ENCODE results near the gene RRP1.

RRP1 gene

DNA sequence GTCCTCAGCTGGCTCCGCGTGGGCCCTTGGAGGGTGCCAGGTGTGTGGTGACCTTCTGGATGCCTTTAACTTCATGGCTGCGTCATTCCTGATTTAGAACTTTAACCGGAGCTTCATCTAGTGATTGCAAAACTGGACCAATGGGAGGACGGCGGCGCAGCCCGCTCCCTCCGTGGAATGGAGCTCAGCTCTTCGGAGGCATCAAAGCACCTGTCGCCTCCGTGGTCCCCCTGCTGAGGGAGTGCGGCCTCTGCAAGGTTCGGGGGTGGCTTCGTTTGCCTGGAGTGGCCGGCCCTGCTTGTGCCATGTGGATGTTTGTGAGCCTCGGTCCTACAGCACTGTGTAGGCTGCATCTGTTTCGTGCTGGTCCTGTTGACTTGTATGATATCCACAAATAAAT, 27.5 kb upstream of the RRP1 start:
- no peak overlapping the region for H3K4me3 ChIP-seq (ENCODE audit: low read depth in 1 of 2, low read length in 2 of 2)
- no peak overlapping the region for H3K27ac ChIP-seq (ENCODE audit: low read length)
- no peaks in the 10 kb centered on the region for H3K9me3 ChIP-seq (ENCODE audit: control insufficient read depth in 1 of 2, low read length in 2 of 2)
- H3K4me1 ChIP-seq (ENCODE audit: control insufficient read depth in 1 of 2, insufficient read depth in 2 of 2, low read length in 2 of 2): peaks cover 0 to 5% of the 10 kb centered on the region in 2 donors
- peaks cover 5 to 22% of the 10 kb centered on the region in 2 donors for H3K36me3 ChIP-seq (ENCODE audit: control insufficient read depth in 1 of 2, insufficient read depth in 2 of 2, low read length in 2 of 2)
- no peaks in the 10 kb centered on the region for H3K27me3 ChIP-seq (ENCODE audit: low read depth, low read length)

DNA sequence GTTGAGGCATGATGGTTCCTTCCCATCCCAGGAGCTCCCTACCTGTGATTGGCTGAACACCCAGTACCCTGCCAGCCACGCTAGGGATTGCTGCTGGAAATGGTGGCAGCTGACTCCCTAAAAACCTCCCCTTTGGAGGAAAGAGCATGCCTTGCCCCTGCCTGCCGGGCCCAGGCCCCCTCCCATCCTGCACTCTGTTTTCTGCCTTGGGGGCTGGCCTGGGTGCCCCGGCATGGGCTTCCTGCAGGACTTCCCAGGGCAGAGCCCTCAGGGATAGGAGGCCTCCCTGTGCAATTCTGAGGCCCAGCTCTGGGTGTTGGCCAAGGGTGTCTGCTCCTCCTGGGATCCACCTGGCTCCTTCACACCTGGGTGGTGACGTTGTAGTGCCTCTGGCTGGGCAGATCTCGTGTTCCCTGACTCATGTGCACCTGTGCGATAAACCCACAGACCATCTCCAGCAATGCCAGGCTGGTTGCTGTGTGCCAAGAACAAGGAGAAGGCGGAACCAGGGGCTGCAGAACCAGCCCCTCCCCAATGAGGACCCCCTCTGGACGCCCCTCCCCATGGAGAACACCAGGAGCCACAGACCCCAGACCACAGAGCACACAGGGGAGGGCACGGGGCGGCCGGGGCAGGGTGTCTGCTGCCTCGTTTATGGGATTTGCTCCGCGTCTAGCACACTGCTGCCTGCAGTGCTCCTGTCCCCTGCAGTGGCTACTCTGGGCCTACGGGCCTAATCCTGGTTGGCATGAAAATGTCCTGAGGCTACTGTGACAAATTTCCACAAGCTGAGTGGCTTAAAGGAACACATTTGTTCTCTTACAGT, 26.9 kb upstream of the RRP1 start:
- Histone ChIP-seq H3K9me3 (ENCODE audit: control insufficient read depth in 1 of 2, low read length in 2 of 2) (no peaks in the 10 kb centered on the region), H3K4me3 (ENCODE audit: low read depth in 1 of 2, low read length in 2 of 2) (no peak overlapping the region), H3K27me3 (ENCODE audit: low read depth, low read length) (no peaks in the 10 kb centered on the region), H3K36me3 (ENCODE audit: control insufficient read depth in 1 of 2, insufficient read depth in 2 of 2, low read length in 2 of 2) (peaks cover 5 to 18% of the 10 kb centered on the region in 2 donors), H3K27ac (ENCODE audit: low read length) (no peak overlapping the region), H3K4me1 (ENCODE audit: control insufficient read depth in 1 of 2, insufficient read depth in 2 of 2, low read length in 2 of 2) (peaks cover 0 to 11% of the 10 kb centered on the region in 2 donors)

DNA sequence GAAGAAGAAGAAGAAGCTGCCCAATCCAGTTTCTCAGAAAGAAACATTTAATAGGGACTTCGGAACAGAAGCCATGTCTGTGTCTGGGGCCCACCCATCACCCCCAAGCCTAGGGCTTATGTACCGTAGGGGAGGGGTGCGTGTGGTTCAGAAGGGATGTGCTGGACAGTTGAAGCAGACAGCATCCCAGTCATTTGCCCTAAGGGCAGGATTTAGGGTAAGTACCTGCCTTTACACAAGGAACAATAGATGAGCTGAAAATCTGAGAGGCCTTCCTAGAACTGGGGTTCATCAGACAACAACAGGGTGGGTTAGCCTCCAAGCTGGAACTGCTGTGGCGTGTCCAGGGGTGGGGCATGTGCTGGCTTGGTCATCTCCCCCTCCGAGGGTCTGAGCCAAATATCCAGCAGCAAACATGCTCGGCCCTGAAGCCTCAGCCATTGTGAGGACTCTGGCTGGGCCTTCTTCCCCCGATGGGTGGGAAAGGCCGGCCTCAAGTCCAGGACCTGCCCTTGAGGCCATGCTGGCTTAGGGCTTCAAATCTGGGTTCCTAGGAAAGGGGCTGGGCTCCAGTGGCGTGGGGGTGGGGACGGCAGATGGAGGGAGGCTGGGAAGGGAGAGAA, 25.4 kb upstream of the RRP1 start:
- Histone ChIP-seq H3K27ac (ENCODE audit: low read length) (no peak overlapping the region), H3K27me3 (ENCODE audit: low read depth, low read length) (no peaks in the 10 kb centered on the region), H3K9me3 (ENCODE audit: control insufficient read depth in 1 of 2, low read length in 2 of 2) (no peaks in the 10 kb centered on the region)

DNA sequence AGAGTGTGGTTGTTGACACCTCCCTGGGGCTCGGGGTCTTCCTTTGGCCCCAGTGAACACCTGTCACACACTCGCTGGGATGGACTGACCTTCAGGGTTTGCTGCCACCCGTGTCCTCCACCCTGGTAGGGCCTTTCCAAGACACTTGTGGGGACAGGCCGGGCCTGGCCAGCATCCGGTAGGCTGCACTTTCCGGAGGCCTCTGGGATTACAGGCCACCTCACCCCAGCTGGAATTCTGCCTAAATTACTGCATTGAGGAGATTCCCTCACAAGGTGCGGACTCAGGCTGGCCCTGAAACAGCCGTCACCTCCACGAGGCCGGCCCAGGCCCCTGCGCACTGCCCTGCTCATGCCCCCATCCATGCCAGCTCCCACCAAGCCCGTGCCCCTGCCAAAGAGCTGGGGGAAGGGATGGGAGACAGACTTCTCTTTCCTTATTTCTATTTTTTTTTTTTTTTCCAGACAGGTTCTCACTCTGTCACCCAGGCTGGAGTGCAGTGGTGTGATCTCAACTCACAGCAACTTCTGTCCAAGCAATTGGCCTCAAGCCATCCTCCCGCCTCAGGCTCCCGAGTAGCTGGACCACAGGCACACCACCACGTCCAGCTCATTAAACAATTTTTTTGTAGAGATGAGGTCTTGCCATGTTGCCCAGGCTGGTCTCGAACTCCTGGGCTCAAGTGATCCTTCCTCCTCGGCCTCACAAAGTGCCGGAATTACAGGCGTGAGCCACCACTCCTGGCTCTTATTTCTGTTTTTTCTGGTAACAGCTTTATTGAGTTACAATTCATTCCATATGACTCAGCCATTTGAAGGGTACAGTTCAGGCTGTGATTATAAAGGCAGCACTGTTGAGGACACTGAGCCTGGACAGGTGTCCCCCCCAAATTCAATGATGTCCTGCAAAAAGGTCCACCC, 24.5 kb upstream of the RRP1 start:
- Histone ChIP-seq H3K36me3 (ENCODE audit: control insufficient read depth in 1 of 2, insufficient read depth in 2 of 2, low read length in 2 of 2) (peaks cover 0 to 18% of the 10 kb centered on the region in 2 donors), H3K27ac (ENCODE audit: low read length) (no peak overlapping the region)

More for the DNA sequence above, 25.4 kb upstream of the RRP1 start:
- H3K4me3 ChIP-seq (ENCODE audit: low read depth in 1 of 2, low read length in 2 of 2): no peak overlapping the region
- peaks cover 0 to 12% of the 10 kb centered on the region in 2 donors for H3K4me1 ChIP-seq (ENCODE audit: control insufficient read depth in 1 of 2, insufficient read depth in 2 of 2, low read length in 2 of 2)
- H3K36me3 ChIP-seq (ENCODE audit: control insufficient read depth in 1 of 2, insufficient read depth in 2 of 2, low read length in 2 of 2): peaks cover under 1 to 18% of the 10 kb centered on the region in 2 donors

DNA sequence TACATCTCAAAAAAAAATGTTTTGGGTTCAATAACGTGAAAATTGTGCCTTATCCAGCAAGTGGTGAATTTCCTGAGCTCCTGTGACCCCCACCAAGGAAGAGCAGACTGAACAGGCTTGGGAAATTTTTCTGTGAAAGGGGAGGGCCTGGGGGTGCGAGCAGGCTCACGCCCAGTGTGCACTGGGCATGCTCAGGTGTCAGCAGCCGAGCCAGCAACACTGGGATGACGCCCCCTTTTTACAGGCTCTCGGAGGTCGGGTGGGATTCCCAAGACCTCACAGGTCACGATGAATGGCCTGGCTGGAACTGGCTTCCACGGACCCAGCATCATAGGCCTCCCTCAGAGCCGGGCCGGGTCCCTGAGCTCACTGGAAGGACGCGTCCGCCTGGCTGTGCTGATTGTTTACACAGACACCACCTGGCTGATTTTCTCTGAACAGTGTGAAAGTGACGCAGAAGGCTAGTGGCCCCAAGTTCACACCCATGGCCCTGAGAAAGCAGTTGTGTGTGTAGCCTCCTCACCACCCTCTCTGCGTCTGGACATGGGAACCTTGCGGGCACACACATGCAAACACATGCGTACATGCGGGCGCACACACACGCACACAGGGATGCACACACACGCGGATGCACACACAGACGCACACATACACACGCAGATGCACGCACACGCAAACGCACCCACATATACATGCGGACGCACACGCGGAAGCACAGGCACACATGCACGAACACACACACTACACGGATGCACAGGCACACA, 22.5 kb upstream of the RRP1 start:
- H3K36me3 ChIP-seq (ENCODE audit: control insufficient read depth in 1 of 2, insufficient read depth in 2 of 2, low read length in 2 of 2): peaks cover 0 to 12% of the 10 kb centered on the region in 2 donors
- no peak overlapping the region for H3K27ac ChIP-seq (ENCODE audit: low read length)
- no peaks in the 10 kb centered on the region for H3K27me3 ChIP-seq (ENCODE audit: low read depth, low read length)
- H3K4me3 ChIP-seq (ENCODE audit: low read depth in 1 of 2, low read length in 2 of 2): no peak overlapping the region
- no peaks in the 10 kb centered on the region for H3K9me3 ChIP-seq (ENCODE audit: control insufficient read depth in 1 of 2, low read length in 2 of 2)
- H3K4me1 ChIP-seq (ENCODE audit: control insufficient read depth in 1 of 2, insufficient read depth in 2 of 2, low read length in 2 of 2): peaks cover 0 to 12% of the 10 kb centered on the region in 2 donors

More for the DNA sequence above, 24.5 kb upstream of the RRP1 start:
- H3K27me3 ChIP-seq (ENCODE audit: low read depth, low read length): no peaks in the 10 kb centered on the region
- H3K4me1 ChIP-seq (ENCODE audit: control insufficient read depth in 1 of 2, insufficient read depth in 2 of 2, low read length in 2 of 2): peaks cover 0 to 12% of the 10 kb centered on the region in 2 donors
- no peaks in the 10 kb centered on the region for H3K9me3 ChIP-seq (ENCODE audit: control insufficient read depth in 1 of 2, low read length in 2 of 2)
- H3K4me3 ChIP-seq (ENCODE audit: low read depth in 1 of 2, low read length in 2 of 2): no peak overlapping the region

DNA sequence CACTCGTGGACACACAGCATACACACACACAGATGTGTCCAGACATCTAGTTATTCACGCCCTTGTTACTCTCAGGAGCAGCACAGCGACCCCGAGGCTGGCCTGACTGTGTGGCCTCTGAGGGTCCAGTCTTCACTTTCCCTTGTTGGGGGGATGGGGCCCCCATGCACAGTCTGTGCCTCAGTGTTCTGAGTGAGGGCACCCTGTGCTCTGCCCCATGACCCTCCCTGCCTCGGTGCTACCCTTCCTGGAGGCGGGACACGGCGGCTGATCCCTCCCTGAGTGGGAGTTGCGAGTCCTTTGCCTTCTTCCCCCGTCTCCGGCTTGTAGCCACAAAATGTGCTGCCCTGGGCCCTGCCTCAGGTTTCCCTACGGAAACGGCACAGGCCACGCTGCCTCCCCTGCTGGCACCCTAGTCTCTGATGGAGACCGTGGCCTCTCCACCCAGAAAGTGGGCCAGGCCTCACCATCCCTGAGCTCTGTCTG, 21.8 kb upstream of the RRP1 start:
- Histone ChIP-seq H3K4me1 (ENCODE audit: control insufficient read depth in 1 of 2, insufficient read depth in 2 of 2, low read length in 2 of 2) (peaks cover 0 to 12% of the 10 kb centered on the region in 2 donors), H3K27ac (ENCODE audit: low read length) (peak overlapping the region; percentile 16), H3K4me3 (ENCODE audit: low read depth in 1 of 2, low read length in 2 of 2) (no peak overlapping the region), H3K36me3 (ENCODE audit: control insufficient read depth in 1 of 2, insufficient read depth in 2 of 2, low read length in 2 of 2) (peaks cover 0 to 8% of the 10 kb centered on the region in 2 donors), H3K27me3 (ENCODE audit: low read depth, low read length) (no peaks in the 10 kb centered on the region), H3K9me3 (ENCODE audit: control insufficient read depth in 1 of 2, low read length in 2 of 2) (no peaks in the 10 kb centered on the region)

DNA sequence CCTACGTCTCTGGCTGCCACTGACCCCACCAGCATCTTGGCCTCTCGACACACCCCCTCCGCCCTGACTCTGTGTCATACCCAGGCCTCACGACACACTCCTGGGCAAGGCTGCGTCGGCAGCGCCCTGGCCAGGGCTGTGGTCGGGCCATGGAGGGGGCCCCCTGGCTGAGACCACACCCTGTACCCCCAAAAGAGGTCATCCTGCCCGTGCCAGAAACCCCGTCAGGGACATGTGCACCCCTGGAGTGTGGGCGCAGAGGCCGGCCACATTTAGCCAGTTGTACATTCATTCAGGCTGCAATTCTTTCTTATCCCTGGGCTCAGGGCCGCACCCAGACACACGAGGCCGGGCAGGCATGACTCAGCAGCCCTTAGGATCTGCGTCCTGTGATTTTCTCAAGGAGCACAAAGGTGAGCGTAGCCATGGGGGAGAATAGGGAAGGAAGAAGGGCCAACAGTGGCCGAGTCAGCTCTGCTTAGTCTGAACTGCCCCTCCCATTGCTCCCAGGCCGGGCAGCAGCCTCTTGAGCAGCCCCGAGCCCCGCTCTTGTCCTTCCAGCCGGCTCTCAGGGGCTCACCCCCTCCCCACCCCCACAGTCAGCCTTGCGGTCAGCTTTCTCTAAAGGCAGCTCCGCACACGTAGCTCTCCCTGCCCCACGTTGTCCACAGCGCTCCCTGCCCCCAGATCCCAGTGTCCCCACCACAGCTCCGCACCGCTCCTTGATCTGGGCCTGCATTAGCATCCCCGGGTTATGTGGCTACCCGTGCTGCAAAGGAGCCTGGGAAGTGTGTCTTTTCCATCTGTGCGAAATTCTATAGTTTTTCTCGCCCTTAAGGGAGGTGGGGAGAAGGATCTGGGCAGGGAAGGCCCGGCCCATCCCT, 21.2 kb upstream of the RRP1 start:
- peak overlapping the region; percentile 16 for H3K27ac ChIP-seq (ENCODE audit: low read length)
- H3K27me3 ChIP-seq (ENCODE audit: low read depth, low read length): no peaks in the 10 kb centered on the region
- no peaks in the 10 kb centered on the region for H3K9me3 ChIP-seq (ENCODE audit: control insufficient read depth in 1 of 2, low read length in 2 of 2)
- peaks cover 0 to 12% of the 10 kb centered on the region in 2 donors for H3K4me1 ChIP-seq (ENCODE audit: control insufficient read depth in 1 of 2, insufficient read depth in 2 of 2, low read length in 2 of 2)
- no peak overlapping the region for H3K4me3 ChIP-seq (ENCODE audit: low read depth in 1 of 2, low read length in 2 of 2)
- H3K36me3 ChIP-seq (ENCODE audit: control insufficient read depth in 1 of 2, insufficient read depth in 2 of 2, low read length in 2 of 2): peaks cover under 1 to 9% of the 10 kb centered on the region in 2 donors

DNA sequence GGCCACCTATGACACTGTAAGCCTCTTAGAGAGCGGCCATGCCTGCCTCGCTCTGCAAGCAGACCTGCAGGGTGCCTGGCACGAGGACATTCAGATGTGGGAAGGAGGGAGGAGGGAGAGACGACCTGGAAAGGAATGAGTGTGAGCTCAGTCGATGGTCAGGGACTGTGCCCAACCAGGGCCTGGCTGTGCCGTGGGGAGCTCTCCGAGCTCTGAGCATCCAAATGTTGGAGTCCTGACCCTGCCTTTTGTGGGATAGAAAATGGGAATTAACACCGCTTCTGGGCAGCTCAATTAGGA, 20.6 kb upstream of the RRP1 start:
- Histone ChIP-seq H3K27ac (ENCODE audit: low read length) (no peak overlapping the region), H3K9me3 (ENCODE audit: control insufficient read depth in 1 of 2, low read length in 2 of 2) (no peaks in the 10 kb centered on the region), H3K4me3 (ENCODE audit: low read depth in 1 of 2, low read length in 2 of 2) (no peak overlapping the region), H3K36me3 (ENCODE audit: control insufficient read depth in 1 of 2, insufficient read depth in 2 of 2, low read length in 2 of 2) (peaks cover 7 to 15% of the 10 kb centered on the region in 2 donors), H3K27me3 (ENCODE audit: low read depth, low read length) (no peaks in the 10 kb centered on the region), H3K4me1 (ENCODE audit: control insufficient read depth in 1 of 2, insufficient read depth in 2 of 2, low read length in 2 of 2) (peaks cover 0 to 12% of the 10 kb centered on the region in 2 donors)

DNA sequence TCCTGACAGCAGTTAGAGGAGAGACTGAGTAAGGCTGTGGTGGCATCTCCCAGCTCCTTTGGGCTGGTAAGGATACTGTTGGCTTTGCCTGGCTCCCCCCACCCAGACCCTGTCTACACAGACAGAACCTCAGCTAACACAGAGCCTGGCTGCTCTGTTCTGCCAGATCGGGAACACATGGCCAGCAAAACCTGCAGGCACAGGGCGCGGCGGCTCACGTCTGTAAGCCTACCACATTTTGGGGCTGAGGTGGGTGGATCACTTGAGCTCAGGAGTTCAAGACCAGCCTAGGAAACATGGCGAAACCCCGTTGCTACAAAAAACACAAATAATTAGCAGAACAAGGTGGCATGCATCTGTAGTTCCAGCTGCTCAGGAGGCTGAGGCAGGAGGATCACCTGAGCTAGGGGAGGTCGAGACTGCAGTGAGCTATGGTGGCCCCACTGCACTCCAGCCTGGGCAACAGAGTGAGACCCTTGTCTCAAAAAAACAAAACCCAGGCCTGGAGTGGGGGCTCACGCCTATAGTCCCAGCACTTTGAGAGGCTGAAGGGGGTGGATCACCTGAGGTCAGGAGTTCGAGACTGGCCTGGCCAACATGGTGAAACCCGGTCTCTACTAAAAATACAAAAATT, 19.9 kb upstream of the RRP1 start:
- Histone ChIP-seq H3K27ac (ENCODE audit: low read length) (no peak overlapping the region), H3K4me1 (ENCODE audit: control insufficient read depth in 1 of 2, insufficient read depth in 2 of 2, low read length in 2 of 2) (peaks cover 0 to 16% of the 10 kb centered on the region in 2 donors), H3K36me3 (ENCODE audit: control insufficient read depth in 1 of 2, insufficient read depth in 2 of 2, low read length in 2 of 2) (peaks cover 12 to 17% of the 10 kb centered on the region in 2 donors), H3K27me3 (ENCODE audit: low read depth, low read length) (no peaks in the 10 kb centered on the region), H3K4me3 (ENCODE audit: low read depth in 1 of 2, low read length in 2 of 2) (no peak overlapping the region), H3K9me3 (ENCODE audit: control insufficient read depth in 1 of 2, low read length in 2 of 2) (no peaks in the 10 kb centered on the region)

All from muscle layer of duodenum (tissue), 2 donors.